Mammary epithelial cell (primary cell): ENCODE data around the gene WWC1.

Experiments
- CTCF ChIP-seq, 2 donors: IDR thresholded peaks in 1 of 2; conservative IDR thresholded peaks in 1 of 2; 2 replicates each; pipeline ENCODE4 v1.5.1; 2011 to 2012; ENCODE audit warnings: inconsistent platforms in 2 of 2, low read length in 2 of 2, mild to moderate bottlenecking in 2 of 2, control low read depth in 1 of 2, low read depth in 1 of 2; ENCODE audit not compliant: insufficient read depth in 1 of 2; ENCODE audit errors: extremely low read depth in 1 of 2
- EZH2 ChIP-seq: IDR thresholded peaks from 2 replicates; pipeline ENCODE4 v1.6.1; 2012; ENCODE audit warnings: low read length, inconsistent platforms, borderline replicate concordance

- no peak for TF ChIP-seq EZH2
- no peak for TF ChIP-seq CTCF (conservative IDR thresholded peaks at IDR 0.05 in 1 of 2, IDR thresholded peaks at IDR 0.05 in 1 of 2; ENCODE audit: extremely low read depth in 1 of 2, insufficient read depth in 1 of 2, low read depth in 1 of 2, low read length in 2 of 2)
These were observed 47.8 kb downstream of the WWC1 start for GRCh38 chr5:168339109-168339771.
